ENCODE results near the gene EMP2. TPM values are rescaled to one million over a fixed set of nuclear protein-coding genes. Genes with fewer than 3 reads are reported as not detected.

Gene EMP2
- total RNA-seq, 1 experiment from 2014 or later = 14.4 TPM

DNA sequence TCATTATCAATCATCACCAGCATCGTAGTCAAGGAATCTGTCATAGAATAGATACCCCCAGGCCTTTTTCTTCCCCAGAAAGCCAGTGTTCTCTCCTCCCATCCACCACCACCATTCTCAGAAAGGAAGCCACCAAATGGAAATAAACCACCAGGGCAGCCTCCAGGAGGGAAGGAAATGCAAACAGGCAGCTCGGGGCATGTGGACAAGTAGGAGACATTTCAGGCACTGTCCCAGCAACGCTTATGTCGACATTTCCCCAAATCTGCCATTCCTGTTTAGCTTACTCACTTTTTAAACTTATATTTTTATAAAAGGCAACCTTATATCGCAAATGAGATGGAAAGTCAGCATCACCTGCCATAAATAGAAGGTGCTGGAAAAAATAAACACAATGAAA, 15.8 kb downstream of the EMP2 start:
- H3K27me3 Mint-ChIP-seq (ENCODE audit: low read depth) = no peaks in the 10 kb centered on the region; the same call in none of the 2 replicates
- H4K8ac ChIP-seq (replicated peaks; ENCODE audit: insufficient read length, low read depth, low read length) = no peak overlapping the region
- H2BK5ac ChIP-seq (ENCODE audit: insufficient read length, low read length) = no peak overlapping the region
- no peaks in the 10 kb centered on the region for H3K79me1 ChIP-seq (ENCODE audit: insufficient read depth, low read depth, low read length, poor library complexity, severe bottlenecking)
- DNase-seq = no peak
- peaks cover 10 to 28% (median 21%) of the 10 kb centered on the region in 3 experiments for H3K36me3 Mint-ChIP-seq (ENCODE audit: insufficient read depth in 1 of 3, low read depth in 3 of 3)
- H3K9me3 Mint-ChIP-seq = peaks cover 33% of the 10 kb centered on the region in 2 experiments
- no peak overlapping the region for H4K5ac ChIP-seq (ENCODE audit: insufficient read length, low read depth, low read length)
- no peak overlapping the region for H3K27ac Mint-ChIP-seq
- H3K23ac ChIP-seq (ENCODE audit: insufficient read length, low read depth, low read length) = no peak overlapping the region
- no peak overlapping the region for H3K56ac ChIP-seq (ENCODE audit: insufficient read length, low read depth, low read length)
- H3K4me1 Mint-ChIP-seq = peaks cover 0 to 6% of the 10 kb centered on the region in 2 experiments; a peak in 2 of 4 replicates
- H3K4me3 Mint-ChIP-seq = no peak overlapping the region
- peaks cover 3% of the 10 kb centered on the region; the same call in 1 of the 2 replicates for H3K79me2 ChIP-seq (ENCODE audit: insufficient read depth, low read length)
- no peak overlapping the region for H2BK15ac ChIP-seq (ENCODE audit: low read depth, low read length)
- H3K14ac ChIP-seq (ENCODE audit: insufficient read depth, low read length) = no peak overlapping the region
- no peak overlapping the region for H3K27ac ChIP-seq (ENCODE audit: insufficient read length, low read depth, low read length)
- no peaks in the 10 kb centered on the region for H4K20me1 ChIP-seq (ENCODE audit: control insufficient read depth, insufficient read depth, insufficient read length)
- no peak overlapping the region for H3K9ac ChIP-seq (ENCODE audit: extremely low read depth, insufficient read length, low read length)
- H2BK20ac ChIP-seq (ENCODE audit: low read depth, low read length, poor library complexity, severe bottlenecking) = no peak overlapping the region
- H3K9me3 ChIP-seq (ENCODE audit: control insufficient read depth, low read depth, low read length) = no peaks in the 10 kb centered on the region
- TF ChIP-seq, protein P1, sequence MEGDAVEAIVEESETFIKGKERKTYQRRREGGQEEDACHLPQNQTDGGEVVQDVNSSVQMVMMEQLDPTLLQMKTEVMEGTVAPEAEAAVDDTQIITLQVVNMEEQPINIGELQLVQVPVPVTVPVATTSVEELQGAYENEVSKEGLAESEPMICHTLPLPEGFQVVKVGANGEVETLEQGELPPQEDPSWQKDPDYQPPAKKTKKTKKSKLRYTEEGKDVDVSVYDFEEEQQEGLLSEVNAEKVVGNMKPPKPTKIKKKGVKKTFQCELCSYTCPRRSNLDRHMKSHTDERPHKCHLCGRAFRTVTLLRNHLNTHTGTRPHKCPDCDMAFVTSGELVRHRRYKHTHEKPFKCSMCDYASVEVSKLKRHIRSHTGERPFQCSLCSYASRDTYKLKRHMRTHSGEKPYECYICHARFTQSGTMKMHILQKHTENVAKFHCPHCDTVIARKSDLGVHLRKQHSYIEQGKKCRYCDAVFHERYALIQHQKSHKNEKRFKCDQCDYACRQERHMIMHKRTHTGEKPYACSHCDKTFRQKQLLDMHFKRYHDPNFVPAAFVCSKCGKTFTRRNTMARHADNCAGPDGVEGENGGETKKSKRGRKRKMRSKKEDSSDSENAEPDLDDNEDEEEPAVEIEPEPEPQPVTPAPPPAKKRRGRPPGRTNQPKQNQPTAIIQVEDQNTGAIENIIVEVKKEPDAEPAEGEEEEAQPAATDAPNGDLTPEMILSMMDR (conservative IDR thresholded peaks at IDR 0.05) = no peak
- H4K91ac ChIP-seq (ENCODE audit: insufficient read length, low read depth, low read length) = no peak overlapping the region
- H2BK120ac ChIP-seq (ENCODE audit: low read depth, low read length, poor library complexity, severe bottlenecking) = no peak overlapping the region
- H2AFZ ChIP-seq (ENCODE audit: low read length) = no peak overlapping the region
- no peaks in the 10 kb centered on the region for H3K4me1 ChIP-seq (ENCODE audit: insufficient read depth, low read length)
- no peaks in the 10 kb centered on the region for H3K23me2 ChIP-seq (ENCODE audit: insufficient read length, low read depth, low read length, poor library complexity, severe bottlenecking)
- H3K4ac ChIP-seq (ENCODE audit: low read depth, low read length) = no peak overlapping the region
- H2BK12ac ChIP-seq (ENCODE audit: insufficient read length, low read depth, low read length) = no peak overlapping the region
- no peak overlapping the region for H3K4me2 ChIP-seq (ENCODE audit: insufficient read depth, insufficient read length, low read length)
- H2AK5ac ChIP-seq (ENCODE audit: insufficient read length, low read length) = no peak overlapping the region
- WGBS (ENCODE audit: extremely low coverage, insufficient read length, low lambda C conversion rate) = no CpG with 5 or more reads among the region's 5 CpGs
- H3T11ph ChIP-seq (ENCODE audit: low read length) = no peak overlapping the region
- no peaks in the 10 kb centered on the region for H3K27me3 ChIP-seq (ENCODE audit: insufficient read depth, low read length)
- no peak overlapping the region for H3K18ac ChIP-seq (ENCODE audit: insufficient read length, low read depth, low read length)

Data from H9 (cell line).